Tibial artery (tissue), 4 donors: ENCODE data around the gene MRPL49.
"Not testable (repeated sequence)": the region's sequence is repeated elsewhere in the genome, so short reads cannot be mapped to it uniquely, and the experiment has no call there.

Experiments
- DNase-seq, 2 donors: peaks; one replicate each; pipeline ENCODE4 v3.0.0-alpha.2; 2019
- H3K27ac ChIP-seq, 2 donors: fragments of 200-600 bp; sonication (generic) in 1 of 2; 1 replicate in 1 of 2; 2 replicates in 1 of 2; pipeline ENCODE4 v1.5.1; 2018 to 2019; ENCODE audit warnings: mild to moderate bottlenecking in 1 of 2
- H3K27me3 ChIP-seq, 2 donors: fragments of 200-600 bp; sonication (generic) in 1 of 2; one replicate each; pipeline versions ENCODE4 v1.5.1 to v1.6.0; 2016 to 2019
- H3K36me3 ChIP-seq, 3 donors: fragments of 200-600 bp; sonication (generic) in 2 of 3; one replicate each; pipeline ENCODE4 v1.5.1; 2016 to 2019; ENCODE audit warnings: mild to moderate bottlenecking in 2 of 3
- H3K4me1 ChIP-seq, 4 donors: fragments of 200-600 bp; sonication (generic) in 2 of 4; 1 replicate in 3 of 4; 2 replicates in 1 of 4; pipeline ENCODE4 v1.5.1; 2016 to 2019
- H3K4me3 ChIP-seq, 2 donors: fragments of 200-600 bp; sonication (generic) in 1 of 2; 1 replicate in 1 of 2; 2 replicates in 1 of 2; pipeline ENCODE4 v1.5.1; 2018 to 2019; ENCODE audit warnings: mild to moderate bottlenecking in 2 of 2
- H3K9me3 ChIP-seq, 3 donors: fragments of 200-600 bp; sonication (generic) in 1 of 3; one replicate each; pipeline ENCODE4 v1.5.1; 2016 to 2019
- intact Hi-C: fragments of 100-400 bp; cut with DNase I; formaldehyde crosslinking; loops from one replicate; pipeline ENCODE4 v1.15.0; 2023; ENCODE audit warnings: low total_unique reads
- TF ChIP-seq, protein P1 (sequence below), 2 experiments: fragments of 200-600 bp in 1 of 2; fragments of 450-650 bp in 1 of 2; IDR thresholded peaks; one replicate each; pipeline ENCODE4 v1.5.1; 2017 to 2019; ENCODE audit warnings: antibody characterized with exemption in 2 of 2, mild to moderate bottlenecking in 1 of 2, moderate library complexity in 1 of 2

Gene MRPL49

GRCh38 chr11:65116370-65117205 is 5.5 kb upstream of the MRPL49 start:
- Histone ChIP-seq H3K27me3 (no peaks in the 10 kb centered on the region), H3K4me3 (peak overlapping the region; percentile 61 to 81), H3K9me3 (no peaks in the 10 kb centered on the region), H3K27ac (peak overlapping the region; percentile 76 to 85), H3K36me3 (peaks cover 18 to 53% (median 38%) of the 10 kb centered on the region in 3 donors), H3K4me1 (peaks cover 13 to 50% (median 46%) of the 10 kb centered on the region in 4 donors)
- peak in 1 of 2 donors; percentile 69 for DNase-seq
- TF ChIP-seq, protein P1, sequence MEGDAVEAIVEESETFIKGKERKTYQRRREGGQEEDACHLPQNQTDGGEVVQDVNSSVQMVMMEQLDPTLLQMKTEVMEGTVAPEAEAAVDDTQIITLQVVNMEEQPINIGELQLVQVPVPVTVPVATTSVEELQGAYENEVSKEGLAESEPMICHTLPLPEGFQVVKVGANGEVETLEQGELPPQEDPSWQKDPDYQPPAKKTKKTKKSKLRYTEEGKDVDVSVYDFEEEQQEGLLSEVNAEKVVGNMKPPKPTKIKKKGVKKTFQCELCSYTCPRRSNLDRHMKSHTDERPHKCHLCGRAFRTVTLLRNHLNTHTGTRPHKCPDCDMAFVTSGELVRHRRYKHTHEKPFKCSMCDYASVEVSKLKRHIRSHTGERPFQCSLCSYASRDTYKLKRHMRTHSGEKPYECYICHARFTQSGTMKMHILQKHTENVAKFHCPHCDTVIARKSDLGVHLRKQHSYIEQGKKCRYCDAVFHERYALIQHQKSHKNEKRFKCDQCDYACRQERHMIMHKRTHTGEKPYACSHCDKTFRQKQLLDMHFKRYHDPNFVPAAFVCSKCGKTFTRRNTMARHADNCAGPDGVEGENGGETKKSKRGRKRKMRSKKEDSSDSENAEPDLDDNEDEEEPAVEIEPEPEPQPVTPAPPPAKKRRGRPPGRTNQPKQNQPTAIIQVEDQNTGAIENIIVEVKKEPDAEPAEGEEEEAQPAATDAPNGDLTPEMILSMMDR (IDR thresholded peaks at IDR 0.05) = no peak
- intact Hi-C loops = loop anchor here (5.0 to 10.0 kb wide), 2 partner anchors 104 to 192 kb away; partner anchors contain the start of genes ARL2 and PPP2R5B

- H3K4me1 ChIP-seq = peaks cover 9 to 42% (median 38%) of the 10 kb centered on the region in 4 donors
- peaks cover 18 to 53% (median 38%) of the 10 kb centered on the region in 3 donors for H3K36me3 ChIP-seq
- H3K27me3 ChIP-seq = no peaks in the 10 kb centered on the region
- no peaks in the 10 kb centered on the region for H3K9me3 ChIP-seq
- peak; percentile 99 to 100 for DNase-seq
- TF ChIP-seq, protein P1 (IDR thresholded peaks at IDR 0.05) = peak; percentile 93 to 96
- peak within 1 kb of the TSS; percentile 61 to 81 for H3K4me3 ChIP-seq
- peak within 1 kb of the TSS; percentile 76 to 85 for H3K27ac ChIP-seq
- intact Hi-C loops = loop anchor here (5.0 to 10.0 kb wide), 2 partner anchors 105 to 193 kb away; partner anchors contain the start of genes ARL2 and PPP2R5B
Measured at GRCh38 chr11:65117206-65118096, 4.7 kb upstream of the MRPL49 start, which contains the start of gene ZNHIT2. Gene ZNHIT2, minus strand, starts transcription at chr11:65117701. Its CDS starts 48 bp downstream, at chr11:65117653.

DNA sequence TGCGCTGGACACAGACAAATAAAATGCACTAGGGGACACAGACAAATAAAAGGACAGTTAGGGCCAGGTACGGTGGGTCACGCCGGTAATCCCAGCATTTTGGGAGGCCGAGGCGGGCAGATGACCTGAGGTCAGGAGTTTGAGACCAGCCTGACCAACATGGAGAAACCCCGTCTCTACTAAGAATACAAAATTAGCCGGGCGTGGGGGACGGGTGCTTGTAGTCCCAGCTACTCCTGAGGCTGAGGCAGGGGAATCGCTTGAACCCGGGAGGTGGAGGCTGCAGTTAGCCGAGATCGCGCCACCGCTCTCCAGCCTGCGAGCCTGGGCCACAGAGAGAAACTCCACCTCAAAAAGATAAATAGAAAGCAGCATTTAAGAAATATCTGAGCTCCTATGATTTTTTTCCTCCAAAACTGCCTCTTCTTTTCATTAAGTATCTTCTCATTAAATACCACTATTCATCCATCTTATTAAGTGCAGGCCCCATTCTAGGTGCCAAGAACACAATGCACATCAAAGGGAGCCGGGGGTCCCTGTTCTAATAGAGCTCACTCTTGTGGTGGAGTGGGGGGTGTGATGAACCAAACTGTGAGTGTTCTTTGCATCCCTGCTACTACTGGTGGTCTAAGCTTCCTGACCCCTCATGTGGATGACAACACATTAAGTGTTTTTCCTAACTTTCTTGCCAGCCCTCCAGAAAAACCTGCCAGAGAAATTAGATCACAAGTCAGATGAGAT is 3.9 kb upstream of the MRPL49 start:
- Histone ChIP-seq H3K4me3 (no peak overlapping the region), H3K27me3 (no peaks in the 10 kb centered on the region), H3K36me3 (peaks cover 18 to 53% (median 38%) of the 10 kb centered on the region in 3 donors), H3K27ac (peak overlapping the region; percentile 19 to 53), H3K9me3 (no peaks in the 10 kb centered on the region), H3K4me1 (peaks cover 9 to 41% (median 37%) of the 10 kb centered on the region in 4 donors)
- DNase-seq = peak in 1 of 2 donors; percentile 13
- TF ChIP-seq, protein P1 (IDR thresholded peaks at IDR 0.05) = no peak
- intact Hi-C loops = loop anchor here (5.0 to 10.0 kb wide), 2 partner anchors 106 to 193 kb away; partner anchors contain the start of genes ARL2 and PPP2R5B

DNA sequence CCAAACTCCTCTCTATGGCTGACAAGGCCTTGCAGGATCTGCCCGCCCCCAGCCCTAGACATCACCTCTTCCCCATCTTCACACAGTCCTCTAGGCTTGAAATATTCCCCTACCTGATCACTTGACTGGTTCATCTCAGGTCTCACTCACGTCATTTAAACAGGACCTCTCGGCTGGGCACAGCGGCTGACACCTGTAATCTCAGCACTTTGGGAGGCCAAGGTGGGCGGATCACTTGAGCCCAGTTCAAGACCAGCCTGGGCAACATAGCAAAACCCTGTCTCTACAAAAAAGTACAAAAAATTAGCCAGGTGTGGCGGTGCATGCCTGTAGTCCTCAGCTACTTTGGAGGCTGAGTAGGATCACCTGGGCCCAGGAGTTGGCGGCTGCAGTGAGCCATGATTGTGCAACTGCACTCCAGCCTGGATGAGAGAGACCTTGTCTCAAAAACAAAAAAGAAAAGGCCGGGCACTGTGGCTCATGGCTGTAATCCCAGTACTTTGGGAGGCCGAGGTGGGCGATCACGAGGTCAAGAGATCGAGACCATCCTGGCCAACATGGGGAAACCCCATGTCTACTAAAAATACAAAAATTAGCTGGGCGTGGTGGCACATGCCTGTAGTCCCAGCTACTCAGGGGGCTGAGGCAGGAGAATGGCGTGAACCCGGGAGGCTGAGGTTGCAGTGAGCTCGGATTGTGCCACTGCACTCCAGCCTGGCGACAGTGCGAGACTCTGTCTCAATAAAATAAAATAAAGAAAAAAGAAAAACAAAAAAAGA is 3.0 kb upstream of the MRPL49 start:
- H3K9me3 ChIP-seq, DNase-seq, H3K4me3 ChIP-seq, H3K27me3 ChIP-seq: not testable (repeated sequence)
- peak overlapping the region in 1 of 2 donors; percentile 53 for H3K27ac ChIP-seq
- peaks cover 9 to 41% (median 34%) of the 10 kb centered on the region in 4 donors for H3K4me1 ChIP-seq
- peaks cover 18 to 57% (median 38%) of the 10 kb centered on the region in 3 donors for H3K36me3 ChIP-seq
- intact Hi-C loops = loop anchor here (5.0 to 10.0 kb wide), 2 partner anchors 107 to 194 kb away; partner anchors contain the start of genes ARL2 and PPP2R5B

- Histone ChIP-seq H3K9me3 (no peaks in the 10 kb centered on the region), H3K27ac (no peak overlapping the region), H3K27me3 (no peaks in the 10 kb centered on the region), H3K36me3 (peaks cover 21 to 62% (median 38%) of the 10 kb centered on the region in 3 donors), H3K4me3 (no peak overlapping the region), H3K4me1 (peaks cover 9 to 41% (median 34%) of the 10 kb centered on the region in 4 donors)
- TF ChIP-seq, protein P1 (IDR thresholded peaks at IDR 0.05) = no peak
- DNase-seq = no peak
- intact Hi-C loops = loop anchor here (5.0 to 10.0 kb wide), 2 partner anchors 107 to 195 kb away; partner anchors contain the start of genes ARL2 and PPP2R5B
Measured at GRCh38 chr11:65119670-65119995, 2.5 kb upstream of the MRPL49 start.
